CD8-positive, alpha-beta memory T cell (primary cell): ENCODE results near the gene TMEM164. TPM values are rescaled to one million over a fixed set of nuclear protein-coding genes. Genes with fewer than 3 reads are reported as not detected.
A peak's percentile ranks its signal among the peaks of the same experiment; 100 is the strongest.

Experiments
- CTCF ChIA-PET: fragments of 350-600 bp; sonication (Branson Sonifier 250); formaldehyde crosslinking; loops from one replicate; lab custom pipeline; 2021; ENCODE audit warnings: antibody characterized with exemption; lab: Charles Lee
- POLR2A ChIA-PET: fragments of 350-600 bp; sonication (Branson Sonifier 250); formaldehyde crosslinking; loops from one replicate; lab custom pipeline; 2021; ENCODE audit warnings: antibody characterized with exemption; lab: Charles Lee
- DNase-seq, 5 donors: peaks; one replicate each; pipeline versions ENCODE4 v3.0.0 to v3.0.0-alpha.2; 2020 to 2022; ENCODE audit warnings: mixed read lengths in 1 of 5
- H3K27ac ChIP-seq: one replicate; pipeline ENCODE4 v1.7.0; 2013; ENCODE audit warnings: low read depth, mild to moderate bottlenecking, low read length, moderate library complexity
- H3K27me3 ChIP-seq: 2 replicates; pipeline ENCODE4 v1.7.0; 2013; ENCODE audit warnings: low read length, mild to moderate bottlenecking; ENCODE audit not compliant: insufficient read depth, poor library complexity, severe bottlenecking
- H3K36me3 ChIP-seq: 2 replicates; pipeline ENCODE4 v1.7.0; 2013; ENCODE audit warnings: mild to moderate bottlenecking, low read length, moderate library complexity; ENCODE audit not compliant: insufficient read depth
- H3K4me1 ChIP-seq: 2 replicates; pipeline ENCODE4 v1.7.0; 2013; ENCODE audit warnings: mild to moderate bottlenecking, low read length, moderate library complexity; ENCODE audit not compliant: insufficient read depth
- H3K4me3 ChIP-seq: 2 replicates; pipeline ENCODE4 v1.7.0; 2013; ENCODE audit warnings: mild to moderate bottlenecking, low read length
- H3K9me3 ChIP-seq: 2 replicates; pipeline ENCODE4 v1.7.0; 2013; ENCODE audit warnings: mild to moderate bottlenecking, low read length
- H3K27ac Mint-ChIP-seq, 8 donors: one replicate each; pipeline ENCODE4 v1.8.0; 2020 to 2021; ENCODE audit warnings: mixed read lengths in 8 of 8, mild to moderate bottlenecking in 6 of 8, inconsistent platforms in 3 of 8, moderate library complexity in 3 of 8
- H3K27me3 Mint-ChIP-seq, 2 donors: one replicate each; pipeline ENCODE4 v1.8.0; 2020 to 2021; ENCODE audit warnings: mixed read lengths in 2 of 2, mild to moderate bottlenecking in 1 of 2, moderate library complexity in 1 of 2
- H3K36me3 Mint-ChIP-seq, 3 donors: one replicate each; pipeline ENCODE4 v1.8.0; 2020 to 2021; ENCODE audit warnings: mixed read lengths in 3 of 3, inconsistent platforms in 1 of 3, mild to moderate bottlenecking in 1 of 3
- H3K4me1 Mint-ChIP-seq, 3 donors: one replicate each; pipeline ENCODE4 v1.8.0; 2020 to 2021; ENCODE audit warnings: mixed read lengths in 3 of 3, inconsistent platforms in 1 of 3, mild to moderate bottlenecking in 1 of 3
- H3K4me3 Mint-ChIP-seq, 7 donors: one replicate each; pipeline ENCODE4 v1.8.0; 2020 to 2021; ENCODE audit warnings: mixed read lengths in 7 of 7, mild to moderate bottlenecking in 6 of 7, moderate library complexity in 4 of 7, inconsistent platforms in 2 of 7
- H3K9me3 Mint-ChIP-seq, 5 donors: one replicate each; pipeline ENCODE4 v1.8.0; 2020 to 2022; ENCODE audit warnings: mixed read lengths in 5 of 5, mild to moderate bottlenecking in 3 of 5, moderate library complexity in 2 of 5, inconsistent platforms in 1 of 5
- polyA plus RNA-seq: library from polyadenylated mRNA; unstranded; fragments of 300-500 nt; fragmentation: Illumina TruSeq; gene quantifications from one replicate; pipeline ENCODE4 v1.2.3, GENCODE V29; 2021
- total RNA-seq, 2 experiments: library from RNA; stranded (reverse); gene quantifications; one replicate each; pipeline ENCODE4 v1.2.3, GENCODE V29; 2021

TMEM164 gene
- total and polyA plus RNA-seq, 3 experiments from 2014 or later: 3.2 to 13.2 (median 11.6) TPM

- Mint-ChIP-seq H3K27me3 (peaks cover 0 to 13% of the 10 kb centered on the region in 2 donors), H3K4me3 (peak overlapping the region in 1 of 7 donors; percentile 18), H3K4me1 (peaks cover 46 to 59% (median 56%) of the 10 kb centered on the region in 3 donors), H3K27ac (peak overlapping the region in 2 of 8 donors; percentile 3 to 23), H3K9me3 (no peaks in the 10 kb centered on the region), H3K36me3 (peaks cover 0 to 22% (median 3%) of the 10 kb centered on the region in 3 donors)
- Histone ChIP-seq H3K36me3 (no peaks in the 10 kb centered on the region), H3K4me3 (no peak overlapping the region), H3K4me1 (peaks cover 6% of the 10 kb centered on the region), H3K27ac (no peak overlapping the region), H3K27me3 (no peaks in the 10 kb centered on the region), H3K9me3 (no peaks in the 10 kb centered on the region)
- DNase-seq: no peak
- ChIA-PET CTCF (no interaction called here), POLR2A (no interaction called here)
Measured at GRCh38 chrX:110006161-110006560, 3.2 kb downstream of the TMEM164 start.

DNA sequence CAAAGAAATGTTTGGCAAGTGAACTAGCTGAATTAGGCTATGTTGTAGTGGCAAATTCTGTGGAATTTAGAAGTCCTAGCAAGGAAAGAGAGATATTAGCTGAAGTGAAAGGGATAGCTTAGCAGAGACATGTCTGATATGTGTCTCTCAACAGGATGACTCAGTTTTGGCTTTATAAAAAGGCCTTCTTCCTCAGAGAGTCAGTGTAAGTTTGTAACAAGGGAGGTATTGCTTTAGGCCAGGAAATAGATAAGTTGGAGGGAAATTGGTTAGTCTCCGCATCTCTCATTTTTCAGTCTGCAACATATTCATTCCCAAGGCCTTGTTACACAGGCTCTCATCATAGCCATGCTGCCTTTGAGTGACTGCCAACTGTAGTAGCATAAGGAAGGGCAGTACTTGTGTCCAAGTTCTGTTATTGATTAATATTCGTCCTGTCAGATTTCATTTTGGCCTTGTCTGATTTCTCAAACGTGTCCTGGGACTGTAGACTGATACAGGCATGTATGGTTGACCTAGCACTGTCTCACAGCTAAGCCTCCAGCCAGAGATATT lies 4.0 kb downstream of the TMEM164 start:
- Mint-ChIP-seq H3K9me3 (no peaks in the 10 kb centered on the region), H3K36me3 (peaks cover 0 to 29% (median 3%) of the 10 kb centered on the region in 3 donors), H3K27me3 (peaks cover 0 to 11% of the 10 kb centered on the region in 2 donors), H3K4me1 (peaks cover 43 to 62% (median 56%) of the 10 kb centered on the region in 3 donors), H3K4me3 (peak overlapping the region in 1 of 7 donors; percentile 18), H3K27ac (peak overlapping the region in 2 of 8 donors; percentile 39 to 42)
- no peaks in the 10 kb centered on the region for H3K27me3 ChIP-seq
- H3K36me3 ChIP-seq: no peaks in the 10 kb centered on the region
- H3K27ac ChIP-seq: no peak overlapping the region
- no peaks in the 10 kb centered on the region for H3K9me3 ChIP-seq
- peaks cover 6% of the 10 kb centered on the region for H3K4me1 ChIP-seq
- CTCF ChIA-PET: interaction anchor here (1.2 kb wide), 1 partner anchor 116 kb away, joined by 3 read pairs; no protein-coding TSS in a partner anchor
- POLR2A ChIA-PET: no interaction called here
- no peak for DNase-seq
- H3K4me3 ChIP-seq: no peak overlapping the region

GRCh38 chrX:110008011-110008635 lies 5.2 kb downstream of the TMEM164 start:
- Histone ChIP-seq H3K27ac (no peak overlapping the region), H3K4me1 (peaks cover 6% of the 10 kb centered on the region), H3K4me3 (no peak overlapping the region), H3K36me3 (no peaks in the 10 kb centered on the region), H3K9me3 (no peaks in the 10 kb centered on the region), H3K27me3 (no peaks in the 10 kb centered on the region)
- peaks cover 0 to 34% (median 5%) of the 10 kb centered on the region in 3 donors for H3K36me3 Mint-ChIP-seq
- H3K9me3 Mint-ChIP-seq: no peaks in the 10 kb centered on the region
- peaks cover 0 to 11% of the 10 kb centered on the region in 2 donors for H3K27me3 Mint-ChIP-seq
- CTCF ChIA-PET: no interaction called here
- peak overlapping the region in 2 of 7 donors; percentile 8 to 40 for H3K4me3 Mint-ChIP-seq
- peaks cover 43 to 69% (median 60%) of the 10 kb centered on the region in 3 donors for H3K4me1 Mint-ChIP-seq
- POLR2A ChIA-PET: no interaction called here
- H3K27ac Mint-ChIP-seq: peak overlapping the region in 1 of 8 donors; percentile 16
- no peak for DNase-seq

DNA sequence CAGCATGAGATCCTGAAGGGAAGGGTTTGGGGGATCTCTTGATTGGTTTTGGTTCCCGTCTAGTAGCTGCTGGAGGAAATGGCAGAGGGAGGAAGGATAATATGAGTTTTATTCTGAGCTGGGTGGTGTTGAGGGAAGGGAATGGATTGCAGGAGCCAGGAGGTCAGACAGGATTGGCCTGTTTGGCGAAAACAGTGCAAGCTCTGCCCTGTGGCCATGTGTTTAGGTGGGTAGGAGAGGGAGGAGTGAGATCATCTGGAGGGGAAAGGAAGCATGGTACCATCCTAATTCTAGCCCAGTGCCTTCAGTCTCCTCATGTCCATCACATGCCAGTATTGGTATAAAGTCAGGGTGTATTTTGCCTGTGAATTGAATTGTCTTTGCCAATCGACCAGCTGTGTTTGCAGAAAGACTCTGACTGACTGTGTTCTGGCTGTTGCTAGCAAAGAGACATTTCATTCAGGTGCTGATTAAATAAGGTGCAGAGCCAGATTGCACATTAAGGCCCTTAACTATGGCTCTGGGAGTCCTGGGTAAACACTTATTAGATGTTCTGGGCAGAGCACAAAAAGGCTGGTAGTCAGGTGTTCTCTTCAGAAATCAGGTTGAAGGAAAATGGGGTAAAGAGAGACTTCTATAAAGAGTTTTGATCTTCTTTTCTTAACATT lies 10.0 kb downstream of the TMEM164 start:
- Mint-ChIP-seq H3K9me3 (no peaks in the 10 kb centered on the region), H3K4me1 (peaks cover 21 to 51% (median 26%) of the 10 kb centered on the region in 3 donors), H3K4me3 (no peak overlapping the region), H3K36me3 (peaks cover 0 to 42% (median 3%) of the 10 kb centered on the region in 3 donors), H3K27ac (no peak overlapping the region), H3K27me3 (peaks cover 0 to 5% of the 10 kb centered on the region in 2 donors)
- H3K4me3 ChIP-seq: no peak overlapping the region
- no peaks in the 10 kb centered on the region for H3K27me3 ChIP-seq
- DNase-seq: no peak
- H3K9me3 ChIP-seq: no peaks in the 10 kb centered on the region
- H3K4me1 ChIP-seq: no peaks in the 10 kb centered on the region
- no peaks in the 10 kb centered on the region for H3K36me3 ChIP-seq
- ChIA-PET CTCF (no interaction called here), POLR2A (no interaction called here)
- no peak overlapping the region for H3K27ac ChIP-seq

DNA sequence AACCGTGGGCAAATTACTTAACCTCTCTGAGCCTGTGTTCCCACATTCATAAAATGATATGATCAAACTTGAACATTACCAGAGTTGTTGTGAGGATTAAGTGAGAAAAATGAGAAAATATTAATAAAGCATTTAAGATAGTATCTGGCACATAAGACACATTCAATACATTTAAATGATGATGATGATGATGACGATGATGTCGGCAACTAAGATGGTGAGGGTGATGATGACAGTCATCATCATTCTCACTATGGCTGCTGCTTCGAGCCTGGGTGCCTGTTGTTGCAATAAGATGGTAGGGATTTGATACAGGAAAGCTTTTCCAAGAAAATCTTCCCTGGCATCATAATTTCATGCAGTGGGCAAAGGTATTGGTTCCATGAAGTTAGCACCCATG lies 11.1 kb downstream of the TMEM164 start:
- Mint-ChIP-seq H3K9me3 (no peaks in the 10 kb centered on the region), H3K4me1 (peaks cover 19 to 55% (median 22%) of the 10 kb centered on the region in 3 donors), H3K27ac (no peak overlapping the region), H3K36me3 (peaks cover 0 to 44% (median 2%) of the 10 kb centered on the region in 3 donors), H3K4me3 (no peak overlapping the region), H3K27me3 (peaks cover 0 to 2% of the 10 kb centered on the region in 2 donors)
- no peak for DNase-seq
- no peaks in the 10 kb centered on the region for H3K27me3 ChIP-seq
- H3K4me1 ChIP-seq: no peaks in the 10 kb centered on the region
- no peaks in the 10 kb centered on the region for H3K36me3 ChIP-seq
- no peak overlapping the region for H3K4me3 ChIP-seq
- no peaks in the 10 kb centered on the region for H3K9me3 ChIP-seq
- CTCF ChIA-PET: no interaction called here
- no peak overlapping the region for H3K27ac ChIP-seq
- POLR2A ChIA-PET: no interaction called here

- POLR2A ChIA-PET: no interaction called here
- peaks cover 16 to 53% (median 19%) of the 10 kb centered on the region in 3 donors for H3K4me1 Mint-ChIP-seq
Measured at GRCh38 chrX:110015032-110015431, 12.1 kb downstream of the TMEM164 start.

GRCh38 chrX:110015915-110016314 lies 13.0 kb downstream of the TMEM164 start:
- H3K4me1 ChIP-seq: no peaks in the 10 kb centered on the region
- peaks cover 12 to 50% (median 14%) of the 10 kb centered on the region in 3 donors for H3K4me1 Mint-ChIP-seq
- H3K27me3 ChIP-seq: no peaks in the 10 kb centered on the region
- H3K4me3 Mint-ChIP-seq: no peak overlapping the region
- no peaks in the 10 kb centered on the region for H3K36me3 ChIP-seq
- H3K27ac Mint-ChIP-seq: no peak overlapping the region
- H3K4me3 ChIP-seq: no peak overlapping the region
- H3K27me3 Mint-ChIP-seq: no peaks in the 10 kb centered on the region
- no peaks in the 10 kb centered on the region for H3K9me3 ChIP-seq
- no peak for DNase-seq
- no peak overlapping the region for H3K27ac ChIP-seq
- peaks cover 0 to 31% (median 2%) of the 10 kb centered on the region in 3 donors for H3K36me3 Mint-ChIP-seq
- ChIA-PET POLR2A (no interaction called here), CTCF (no interaction called here)
- no peaks in the 10 kb centered on the region for H3K9me3 Mint-ChIP-seq

More at GRCh38 chrX:110015032-110015431, 12.1 kb downstream of the TMEM164 start:
- DNase-seq: no peak
- CTCF ChIA-PET: no interaction called here
- Mint-ChIP-seq H3K27me3 (peaks cover 0 to 2% of the 10 kb centered on the region in 2 donors), H3K36me3 (peaks cover 0 to 38% (median 2%) of the 10 kb centered on the region in 3 donors), H3K4me3 (no peak overlapping the region), H3K9me3 (no peaks in the 10 kb centered on the region), H3K27ac (peak overlapping the region in 1 of 8 donors; percentile 66)
- no peak overlapping the region for H3K4me3 ChIP-seq
- no peak overlapping the region for H3K27ac ChIP-seq
- H3K27me3 ChIP-seq: no peaks in the 10 kb centered on the region
- no peaks in the 10 kb centered on the region for H3K36me3 ChIP-seq
- no peaks in the 10 kb centered on the region for H3K4me1 ChIP-seq
- H3K9me3 ChIP-seq: no peaks in the 10 kb centered on the region

GRCh38 chrX:110020536-110020935 lies 17.6 kb downstream of the TMEM164 start:
- no peaks in the 10 kb centered on the region for H3K27me3 ChIP-seq
- ChIA-PET POLR2A (no interaction called here), CTCF (no interaction called here)

More at GRCh38 chrX:110020536-110020935, 17.6 kb downstream of the TMEM164 start:
- no peaks in the 10 kb centered on the region for H3K9me3 ChIP-seq
- DNase-seq: no peak
- Mint-ChIP-seq H3K4me3 (no peak overlapping the region), H3K36me3 (peaks cover 0 to 26% (median 0%) of the 10 kb centered on the region in 3 donors), H3K27me3 (no peaks in the 10 kb centered on the region), H3K9me3 (no peaks in the 10 kb centered on the region), H3K4me1 (peaks cover 0 to 35% (median under 1%) of the 10 kb centered on the region in 3 donors), H3K27ac (no peak overlapping the region)
- no peak overlapping the region for H3K4me3 ChIP-seq
- H3K36me3 ChIP-seq: no peaks in the 10 kb centered on the region
- H3K4me1 ChIP-seq: no peaks in the 10 kb centered on the region
- no peak overlapping the region for H3K27ac ChIP-seq
